Suprapubic skin (tissue), 4 donors: ENCODE results near the gene LRMDA. TPM values are rescaled to one million over a fixed set of nuclear protein-coding genes. Genes with fewer than 3 reads are reported as not detected.

ENCODE experiments used
- DNase-seq, 2 donors: peaks; one replicate each; pipeline ENCODE4 v3.0.0-alpha.2; 2019; ENCODE audit warnings: low spot score in 2 of 2
- H3K27ac ChIP-seq: fragments of 200-600 bp; sonication (generic); one replicate; pipeline ENCODE4 v1.5.1; 2019
- H3K27me3 ChIP-seq: fragments of 200-600 bp; sonication (generic); one replicate; pipeline ENCODE4 v1.5.1; 2019
- H3K36me3 ChIP-seq: fragments of 200-600 bp; sonication (generic); one replicate; pipeline ENCODE4 v1.5.1; 2019
- H3K4me1 ChIP-seq: fragments of 200-600 bp; sonication (generic); one replicate; pipeline ENCODE4 v1.5.1; 2019
- H3K4me3 ChIP-seq: fragments of 200-600 bp; sonication (generic); one replicate; pipeline ENCODE4 v1.5.1; 2019; ENCODE audit warnings: mild to moderate bottlenecking
- H3K9me3 ChIP-seq: fragments of 200-600 bp; sonication (generic); one replicate; pipeline ENCODE4 v1.5.1; 2019
- CTCF ChIP-seq, 2 donors: fragments of 200-600 bp in 1 of 2; fragments of 450-650 bp in 1 of 2; sonication (generic) in 1 of 2; IDR thresholded peaks; one replicate each; pipeline ENCODE4 v1.5.1; 2016 to 2019; ENCODE audit warnings: antibody characterized with exemption in 2 of 2, mild to moderate bottlenecking in 1 of 2, moderate library complexity in 1 of 2
- EP300 ChIP-seq: sonication (generic); formaldehyde crosslinking; IDR thresholded peaks from one replicate; pipeline ENCODE4 v1.6.1; 2017; ENCODE audit warnings: antibody characterized with exemption
- POLR2A ChIP-seq, 2 donors: fragments of 450-650 bp; IDR thresholded peaks; one replicate each; pipeline ENCODE4 v1.6.1; 2017; ENCODE audit warnings: antibody characterized with exemption in 2 of 2, mild to moderate bottlenecking in 2 of 2, moderate library complexity in 2 of 2
- POLR2AphosphoS5 ChIP-seq, 3 donors: sonication (generic); formaldehyde crosslinking; IDR thresholded peaks; one replicate each; pipeline ENCODE4 v1.6.1; 2017; ENCODE audit warnings: antibody characterized with exemption in 3 of 3
- WGBS: methylation state at CpG from one replicate; pipeline ENCODE4 v1.1.5; 2018; 5-methylcytosine and 5-hydroxymethylcytosine counted together
- total RNA-seq, 4 donors: library from RNA; depleted of rRNA; stranded (reverse); fragments of >200 nt; gene quantifications; one replicate each; pipeline ENCODE4 v1.1.0, GENCODE V29; 2016

LRMDA gene
- total RNA-seq, 4 donors from 2014 or later, result 0.10 to 2.9 (median 1.9) TPM; not detected in 1

GRCh38 chr10:75508814-75509306, 77.4 kb downstream of the LRMDA start:
- peaks cover 38% of the 10 kb centered on the region for H3K4me1 ChIP-seq
- DNase-seq, result no peak
- no peaks in the 10 kb centered on the region for H3K27me3 ChIP-seq
- H3K4me3 ChIP-seq, result no peak overlapping the region
- TF ChIP-seq EP300, result no peak
- no peak for TF ChIP-seq CTCF (IDR thresholded peaks at IDR 0.05)
- TF ChIP-seq POLR2A (IDR thresholded peaks at IDR 0.05), result no peak
- TF ChIP-seq POLR2AphosphoS5 (IDR thresholded peaks at IDR 0.05), result no peak
- 35% methylated on average over 7 of the region's 7 CpGs for WGBS
- H3K9me3 ChIP-seq, result no peaks in the 10 kb centered on the region
- no peaks in the 10 kb centered on the region for H3K36me3 ChIP-seq
- no peak overlapping the region for H3K27ac ChIP-seq

GRCh38 chr10:75509706-75510105, 78.3 kb downstream of the LRMDA start:
- H3K27me3 ChIP-seq, result no peaks in the 10 kb centered on the region
- peaks cover 39% of the 10 kb centered on the region for H3K4me1 ChIP-seq
- 97% methylated on average over 2 of the region's 2 CpGs for WGBS
- H3K36me3 ChIP-seq, result no peaks in the 10 kb centered on the region
- TF ChIP-seq POLR2AphosphoS5 (IDR thresholded peaks at IDR 0.05) (no peak), EP300 (no peak), CTCF (IDR thresholded peaks at IDR 0.05) (no peak), POLR2A (IDR thresholded peaks at IDR 0.05) (no peak)
- no peak for DNase-seq
- no peak overlapping the region for H3K27ac ChIP-seq
- H3K9me3 ChIP-seq, result no peaks in the 10 kb centered on the region
- H3K4me3 ChIP-seq, result no peak overlapping the region

- 96% methylated on average over 8 of the region's 8 CpGs for WGBS
- Histone ChIP-seq H3K4me1 (peaks cover 39% of the 10 kb centered on the region), H3K9me3 (no peaks in the 10 kb centered on the region), H3K27me3 (no peaks in the 10 kb centered on the region), H3K27ac (no peak overlapping the region), H3K4me3 (no peak overlapping the region), H3K36me3 (no peaks in the 10 kb centered on the region)
- no peak for DNase-seq
- TF ChIP-seq EP300 (no peak), CTCF (IDR thresholded peaks at IDR 0.05) (no peak), POLR2AphosphoS5 (IDR thresholded peaks at IDR 0.05) (no peak), POLR2A (IDR thresholded peaks at IDR 0.05) (no peak)
Measured at GRCh38 chr10:75511011-75511410, 79.6 kb downstream of the LRMDA start.

- no peaks in the 10 kb centered on the region for H3K9me3 ChIP-seq
- H3K27me3 ChIP-seq, result no peaks in the 10 kb centered on the region
- H3K36me3 ChIP-seq, result no peaks in the 10 kb centered on the region
- TF ChIP-seq POLR2A (IDR thresholded peaks at IDR 0.05) (no peak), POLR2AphosphoS5 (IDR thresholded peaks at IDR 0.05) (no peak), EP300 (no peak), CTCF (IDR thresholded peaks at IDR 0.05) (no peak)
- peaks cover 36% of the 10 kb centered on the region for H3K4me1 ChIP-seq
- no peak for DNase-seq
- no peak overlapping the region for H3K4me3 ChIP-seq
- H3K27ac ChIP-seq, result no peak overlapping the region
- WGBS, result 37% methylated on average over 8 of the region's 8 CpGs
Measured at GRCh38 chr10:75512203-75512933, 80.9 kb downstream of the LRMDA start.

- no peaks in the 10 kb centered on the region for H3K36me3 ChIP-seq
- H3K4me3 ChIP-seq, result no peak overlapping the region
- no peak overlapping the region for H3K27ac ChIP-seq
- no peaks in the 10 kb centered on the region for H3K27me3 ChIP-seq
- peaks cover 28% of the 10 kb centered on the region for H3K4me1 ChIP-seq
- WGBS, result 71% methylated on average over 8 of the region's 8 CpGs
- no peak for DNase-seq
- H3K9me3 ChIP-seq, result no peaks in the 10 kb centered on the region
- no peak for TF ChIP-seq CTCF (IDR thresholded peaks at IDR 0.05)
- TF ChIP-seq EP300, result no peak
Measured at GRCh38 chr10:75513292-75513885, 82.0 kb downstream of the LRMDA start.
